Mesendoderm (in vitro differentiated cells): Measurements from ENCODE around the gene PRDX3.
A peak's percentile ranks its signal among the peaks of the same experiment; 100 is the strongest.
"Not testable (repeated sequence)": the region's sequence is repeated elsewhere in the genome, so short reads cannot be mapped to it uniquely, and the experiment has no call there.

ENCODE experiments used
- DNase-seq: peaks from one replicate; pipeline ENCODE4 v3.0.0; 2013
- H2AK5ac ChIP-seq: 2 replicates; pipeline ENCODE4 v1.6.1; 2013; ENCODE audit warnings: low read length, inconsistent platforms
- H2BK120ac ChIP-seq: 2 replicates; pipeline ENCODE4 v1.6.1; 2013; ENCODE audit warnings: low read depth, mild to moderate bottlenecking, low read length, moderate library complexity, mixed read lengths
- H2BK15ac ChIP-seq: replicated peaks from 2 replicates; pipeline ENCODE4 v1.6.1; 2013; ENCODE audit warnings: low read depth, mild to moderate bottlenecking, moderate library complexity
- H2BK5ac ChIP-seq: 2 replicates; pipeline ENCODE4 v1.6.1; 2013; ENCODE audit warnings: low read length, inconsistent platforms
- H3K18ac ChIP-seq: 2 replicates; pipeline ENCODE4 v1.6.1; 2013; ENCODE audit warnings: mild to moderate bottlenecking, low read length, mixed read lengths
- H3K23ac ChIP-seq: one replicate; pipeline ENCODE4 v1.6.1; 2013; ENCODE audit warnings: low read length
- H3K27ac ChIP-seq: 2 replicates; pipeline ENCODE4 v1.5.1; 2013; ENCODE audit warnings: low read depth, mild to moderate bottlenecking, inconsistent platforms, low read length, moderate library complexity
- H3K27me3 ChIP-seq: 2 replicates; pipeline ENCODE4 v1.6.1; 2013; ENCODE audit warnings: low read length, control low read depth, mild to moderate bottlenecking, inconsistent platforms; ENCODE audit not compliant: insufficient read depth, poor library complexity
- H3K36me3 ChIP-seq: 2 replicates; pipeline ENCODE4 v1.6.1; 2013; ENCODE audit warnings: low read length, inconsistent platforms; ENCODE audit not compliant: control insufficient read depth, insufficient read depth
- H3K4ac ChIP-seq: one replicate; pipeline ENCODE4 v1.6.1; 2013; ENCODE audit warnings: low read depth, mild to moderate bottlenecking, low read length, moderate library complexity
- H3K4me1 ChIP-seq: 2 replicates; pipeline ENCODE4 v1.6.1; 2013; ENCODE audit warnings: low read depth, low read length, inconsistent platforms; ENCODE audit not compliant: control insufficient read depth
- H3K4me2 ChIP-seq: 2 replicates; pipeline ENCODE4 v1.6.1; 2013; ENCODE audit warnings: low read length
- H3K4me3 ChIP-seq: 2 replicates; pipeline ENCODE4 v1.5.1; 2013; ENCODE audit warnings: mild to moderate bottlenecking, low read length
- H3K56ac ChIP-seq: one replicate; pipeline ENCODE4 v1.6.1; 2013; ENCODE audit warnings: low read length
- H3K79me1 ChIP-seq: 2 replicates; pipeline ENCODE4 v1.6.1; 2013; ENCODE audit warnings: low read length, inconsistent platforms
- H3K79me2 ChIP-seq: 2 replicates; pipeline ENCODE4 v1.6.1; 2013; ENCODE audit warnings: mild to moderate bottlenecking, low read length; ENCODE audit not compliant: control insufficient read depth, insufficient read depth
- H3K9ac ChIP-seq: 2 replicates; pipeline ENCODE4 v1.6.1; 2013; ENCODE audit warnings: low read length, inconsistent platforms
- H4K5ac ChIP-seq: one replicate; pipeline ENCODE4 v1.6.1; 2013; ENCODE audit warnings: low read length
- H4K8ac ChIP-seq: one replicate; pipeline ENCODE4 v1.6.1; 2013; ENCODE audit warnings: low read depth, mild to moderate bottlenecking, control low read depth, low read length, moderate library complexity
- WGBS: extraction: QIAGEN DNeasy Blood & Tissue Kit; methylation state at CpG from one replicate; pipeline ENCODE4 v1.1.7; 2013; ENCODE audit warnings: low lambda C conversion rate, missing lambda C conversion rate; ENCODE audit not compliant: insufficient coverage; ENCODE audit errors: extremely low coverage; 5-methylcytosine and 5-hydroxymethylcytosine counted together

The PRDX3 gene

DNA sequence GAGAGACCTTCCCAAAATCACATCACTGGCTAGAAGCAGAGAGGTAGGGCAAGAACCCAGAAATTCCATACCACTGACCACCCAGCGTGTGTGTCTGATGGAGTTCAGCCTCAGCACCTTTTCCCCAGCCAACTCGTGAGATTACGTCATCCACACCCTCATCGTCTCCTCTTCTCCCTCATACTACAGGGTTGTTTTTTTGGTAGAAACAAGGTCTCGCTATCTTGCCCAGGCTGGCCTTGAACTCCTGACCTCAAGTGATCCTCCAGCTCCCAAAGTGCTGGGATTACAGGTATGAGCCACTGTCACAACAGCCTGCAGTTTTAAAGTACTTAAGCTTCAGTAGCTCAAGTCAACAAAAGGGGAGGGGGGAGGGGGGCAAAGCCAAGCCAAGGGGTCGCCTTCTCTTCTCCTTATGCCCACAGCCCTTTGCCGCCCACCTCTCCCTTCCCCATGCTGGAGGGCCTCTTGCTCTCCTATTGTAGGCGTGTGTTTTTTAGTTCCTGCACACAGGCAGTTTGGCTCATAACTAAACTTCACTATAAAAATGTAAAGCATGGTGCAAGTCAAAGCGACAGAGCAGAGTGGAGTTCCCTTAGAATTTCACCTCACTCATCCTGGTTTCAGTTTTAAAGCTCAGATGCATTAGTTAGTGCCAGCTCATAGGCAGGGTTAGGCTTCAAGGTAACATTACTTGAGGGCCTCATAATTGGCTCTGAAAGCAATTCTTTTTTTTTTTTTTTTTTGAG, 5.2 kb upstream of the PRDX3 start:
- no peaks in the 10 kb centered on the region for H3K4me1 ChIP-seq
- H2AK5ac ChIP-seq, result no peak overlapping the region
- H3K27ac ChIP-seq, result no peak overlapping the region
- H3K36me3 ChIP-seq, result no peaks in the 10 kb centered on the region
- no peak overlapping the region for H3K23ac ChIP-seq
- H2BK5ac ChIP-seq, result no peak overlapping the region
- no CpG with 5 or more reads among the region's 9 CpGs for WGBS
- H3K79me1 ChIP-seq, result no peaks in the 10 kb centered on the region
- no peak overlapping the region for H4K5ac ChIP-seq
- H2BK120ac ChIP-seq, result no peak overlapping the region
- H3K4ac ChIP-seq, result no peak overlapping the region
- H3K79me2 ChIP-seq, result no peaks in the 10 kb centered on the region
- no peak for DNase-seq
- H3K18ac ChIP-seq, result no peak overlapping the region
- H4K8ac ChIP-seq, result no peak overlapping the region
- no peaks in the 10 kb centered on the region for H3K27me3 ChIP-seq
- no peak overlapping the region for H3K56ac ChIP-seq
- no peak overlapping the region for H3K4me3 ChIP-seq
- no peak overlapping the region for H3K9ac ChIP-seq
- no peak overlapping the region for H3K4me2 ChIP-seq
- no peak overlapping the region for H2BK15ac ChIP-seq

DNA sequence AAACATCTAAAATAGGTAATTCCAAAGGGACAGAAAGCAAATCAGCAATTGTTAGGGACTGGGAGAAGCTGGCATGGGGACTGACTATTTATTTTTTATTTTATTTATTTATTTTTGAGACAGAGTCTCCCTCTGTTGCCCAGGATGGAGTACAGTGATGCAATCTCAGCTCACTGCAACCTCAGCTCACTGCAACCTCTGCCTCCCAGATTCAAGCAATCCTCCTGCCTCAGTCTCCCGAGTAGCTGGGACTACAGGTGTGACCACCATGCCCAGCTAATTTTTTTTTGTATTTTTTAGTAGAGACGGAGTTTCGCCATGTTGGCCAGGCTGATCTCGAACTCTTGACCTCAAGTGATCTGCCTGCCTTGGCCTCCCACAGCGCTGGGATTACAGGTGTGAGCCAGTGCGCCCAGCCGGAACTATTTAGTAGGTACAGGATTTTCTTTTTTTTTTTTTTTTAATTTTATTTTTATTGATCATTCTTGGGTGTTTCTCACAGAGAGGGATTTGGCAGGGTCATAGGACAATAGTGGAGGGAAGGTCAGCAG, 2.3 kb upstream of the PRDX3 start:
- not testable (repeated sequence) for H3K4ac ChIP-seq

DNA sequence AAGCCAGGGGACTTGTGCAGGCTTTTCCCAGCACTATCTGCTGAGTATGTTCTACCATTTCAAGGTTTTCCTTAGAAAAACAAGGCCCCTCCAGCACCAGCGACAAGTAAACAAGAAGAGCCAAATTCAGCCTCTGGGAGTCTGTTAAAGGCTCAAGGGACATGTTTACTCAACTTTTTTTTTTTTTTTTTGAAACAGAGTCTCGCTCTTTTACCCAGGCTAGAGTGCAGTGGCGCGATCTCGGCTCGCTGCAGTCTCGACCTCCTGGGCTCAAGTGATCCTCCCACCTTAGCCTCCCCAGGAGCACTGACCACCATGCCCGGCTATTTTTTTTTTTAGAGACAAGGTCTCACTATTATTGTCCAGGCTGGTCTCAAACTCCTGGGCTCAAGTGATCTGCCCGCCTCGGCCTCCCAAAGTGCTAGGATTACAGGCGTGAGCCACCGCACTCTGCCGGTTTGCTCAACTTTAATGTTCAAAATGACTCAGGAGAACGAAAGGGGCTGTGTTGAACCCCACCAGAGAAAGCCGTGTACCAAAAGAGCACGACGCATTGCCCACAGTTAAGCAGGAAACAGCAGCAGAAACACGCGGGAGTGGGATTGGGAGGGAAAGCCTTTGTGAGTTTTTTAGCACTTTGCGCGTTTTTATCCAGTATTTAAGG, 772 bp downstream of the PRDX3 start:
- WGBS, result no CpG with 5 or more reads among the region's 21 CpGs
- peak overlapping the region; percentile 80 for H2BK5ac ChIP-seq
- H3K56ac ChIP-seq, result peak overlapping the region; percentile 97
- peak overlapping the region; percentile 100 for H3K9ac ChIP-seq
- peak overlapping the region; percentile 66 for H3K23ac ChIP-seq
- H3K79me1 ChIP-seq, result peaks cover 17% of the 10 kb centered on the region
- peaks cover 2% of the 10 kb centered on the region for H3K36me3 ChIP-seq
- no peak overlapping the region for H2BK15ac ChIP-seq
- H3K79me2 ChIP-seq, result peaks cover 28% of the 10 kb centered on the region
- peak overlapping the region; percentile 99 for H3K4me3 ChIP-seq
- peak overlapping the region; percentile 98 for H4K5ac ChIP-seq
- H3K27me3 ChIP-seq, result no peaks in the 10 kb centered on the region
- H3K4me2 ChIP-seq, result peak overlapping the region; percentile 100
- peak overlapping the region; percentile 93 for H2AK5ac ChIP-seq
- peak overlapping the region; percentile 89 for H3K18ac ChIP-seq
- no peaks in the 10 kb centered on the region for H3K4me1 ChIP-seq
- no peak for DNase-seq
- H2BK120ac ChIP-seq, result no peak overlapping the region
- H3K4ac ChIP-seq, result peak overlapping the region; percentile 71
- H4K8ac ChIP-seq, result no peak overlapping the region
- peak overlapping the region; percentile 95 for H3K27ac ChIP-seq

More for the DNA sequence above, 2.3 kb upstream of the PRDX3 start:
- H2AK5ac ChIP-seq, H4K5ac ChIP-seq, H3K27ac ChIP-seq, H3K56ac ChIP-seq, H3K27me3 ChIP-seq, H4K8ac ChIP-seq, H3K9ac ChIP-seq, H2BK5ac ChIP-seq, H3K18ac ChIP-seq, H3K4me3 ChIP-seq, H3K79me1 ChIP-seq, DNase-seq, H3K36me3 ChIP-seq, H3K4me2 ChIP-seq, H3K23ac ChIP-seq, H2BK120ac ChIP-seq, H2BK15ac ChIP-seq, H3K4me1 ChIP-seq: not testable (repeated sequence)
- peaks cover 22% of the 10 kb centered on the region for H3K79me2 ChIP-seq
- WGBS, result no CpG with 5 or more reads among the region's 7 CpGs

DNA sequence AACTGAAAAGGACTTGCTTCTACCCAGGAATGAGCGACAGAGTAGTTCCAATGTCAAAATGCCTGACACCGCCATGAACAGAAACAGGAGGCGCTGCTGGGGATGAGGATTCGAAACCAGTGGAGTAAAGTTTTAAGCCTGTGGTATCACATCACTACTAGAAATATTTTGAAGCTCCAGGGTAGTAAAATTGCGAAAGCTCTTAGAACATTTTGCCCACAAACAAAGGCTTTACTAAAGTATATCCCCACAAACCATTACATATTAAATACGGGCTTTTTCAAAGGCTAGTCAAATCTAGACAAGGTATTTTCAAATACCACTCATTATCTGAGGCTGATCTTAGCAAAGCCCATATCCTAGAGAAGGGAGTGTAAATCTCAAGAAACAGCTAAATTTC, 2.4 kb downstream of the PRDX3 start:
- Histone ChIP-seq H3K4me3 (no peak overlapping the region), H2BK15ac (no peak overlapping the region), H3K9ac (no peak overlapping the region), H3K23ac (no peak overlapping the region), H2AK5ac (no peak overlapping the region), H3K4me2 (no peak overlapping the region), H2BK5ac (no peak overlapping the region), H3K36me3 (peaks cover 7% of the 10 kb centered on the region), H3K79me1 (peaks cover 17% of the 10 kb centered on the region), H4K5ac (no peak overlapping the region), H3K18ac (no peak overlapping the region), H3K79me2 (peaks cover 28% of the 10 kb centered on the region), H3K56ac (no peak overlapping the region), H3K27me3 (no peaks in the 10 kb centered on the region), H3K4me1 (no peaks in the 10 kb centered on the region), H2BK120ac (no peak overlapping the region), H4K8ac (no peak overlapping the region), H3K4ac (no peak overlapping the region), H3K27ac (no peak overlapping the region)
- no CpG with 5 or more reads among the region's 6 CpGs for WGBS
- DNase-seq, result no peak

DNA sequence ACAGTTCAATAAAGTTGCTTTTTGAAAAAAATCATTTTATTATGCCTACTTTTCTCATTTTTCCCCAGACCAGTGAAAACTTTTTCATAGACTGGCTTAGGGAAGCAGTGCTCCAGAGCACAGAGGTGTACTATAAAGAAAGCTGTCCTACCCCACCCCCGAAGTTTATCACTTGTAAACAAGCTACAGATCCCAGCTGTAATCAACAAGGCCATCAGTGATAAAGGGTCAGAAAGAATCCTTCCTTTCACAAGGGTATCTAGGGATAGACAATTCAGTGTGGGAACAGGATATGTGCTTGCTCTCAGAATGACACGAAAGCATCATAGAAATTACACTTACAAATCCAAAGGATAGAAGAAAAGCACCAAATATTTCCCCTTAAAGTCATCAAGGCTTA, 4.5 kb downstream of the PRDX3 start:
- no peak overlapping the region for H3K9ac ChIP-seq
- H3K36me3 ChIP-seq, result peaks cover 13% of the 10 kb centered on the region
- no peak overlapping the region for H3K18ac ChIP-seq
- H3K27me3 ChIP-seq, result no peaks in the 10 kb centered on the region
- H2BK120ac ChIP-seq, result no peak overlapping the region
- H2BK15ac ChIP-seq, result no peak overlapping the region
- DNase-seq, result peak; percentile 40
- H4K5ac ChIP-seq, result no peak overlapping the region
- H4K8ac ChIP-seq, result no peak overlapping the region
- H3K4me1 ChIP-seq, result no peaks in the 10 kb centered on the region
- H2BK5ac ChIP-seq, result no peak overlapping the region
- H3K4ac ChIP-seq, result no peak overlapping the region
- H3K79me2 ChIP-seq, result peaks cover 28% of the 10 kb centered on the region
- H3K23ac ChIP-seq, result no peak overlapping the region
- no peak overlapping the region for H3K56ac ChIP-seq
- H3K79me1 ChIP-seq, result peaks cover 17% of the 10 kb centered on the region
- no peak overlapping the region for H3K27ac ChIP-seq
- no peak overlapping the region for H2AK5ac ChIP-seq
- H3K4me3 ChIP-seq, result no peak overlapping the region
- no CpG with 5 or more reads among the region's 2 CpGs for WGBS
- no peak overlapping the region for H3K4me2 ChIP-seq
